HCT116 (cell line): ENCODE data around the gene CCDC9B.

Experiments
- CTCF ChIP-seq, 3 experiments: fragments of 200-600 bp in 1 of 3; sonication (generic) in 1 of 3; IDR thresholded peaks in 2 of 3; conservative IDR thresholded peaks in 1 of 3; 2 replicates each; pipeline ENCODE4 v1.5.1; 2012 to 2017; ENCODE audit warnings: low read depth in 2 of 3, low read length in 2 of 3, antibody characterized with exemption in 1 of 3, borderline replicate concordance in 1 of 3, control low read depth in 1 of 3, mild to moderate bottlenecking in 1 of 3, mixed read lengths in 1 of 3, mixed run types in 1 of 3, moderate library complexity in 1 of 3; ENCODE audit not compliant: insufficient read depth in 1 of 3
- EZH2 ChIP-seq: fragments of 200-600 bp; sonication (generic); IDR thresholded peaks from 2 replicates; pipeline ENCODE4 v1.6.1; 2017; ENCODE audit warnings: antibody characterized with exemption, mixed run types
- POLR2A ChIP-seq: IDR thresholded peaks from 2 replicates; pipeline ENCODE4 v1.7.0; 2011; ENCODE audit warnings: borderline replicate concordance; ENCODE audit not compliant: insufficient read depth, insufficient read length; ENCODE audit errors: extremely low read depth
- POLR2AphosphoS5 ChIP-seq: IDR thresholded peaks from 2 replicates; pipeline ENCODE4 v1.6.1; 2011; ENCODE audit warnings: mild to moderate bottlenecking, low read depth, low read length, moderate library complexity
- RAD21 ChIP-seq: IDR thresholded peaks from 2 replicates; pipeline ENCODE4 v1.6.1; 2012; ENCODE audit warnings: low read depth, mild to moderate bottlenecking
- REST ChIP-seq: IDR thresholded peaks from 2 replicates; pipeline ENCODE4 v1.6.1; 2012; ENCODE audit warnings: low read depth
- YY1 ChIP-seq: IDR thresholded peaks from 2 replicates; pipeline ENCODE4 v1.6.1; 2011; ENCODE audit warnings: low read length, low read depth, moderate library complexity, mild to moderate bottlenecking; ENCODE audit not compliant: insufficient replicate concordance; ENCODE audit errors: extremely low read depth
- TF ChIP-seq, protein P1 (sequence below): IDR thresholded peaks from 2 replicates; pipeline ENCODE4 v1.6.1; 2012

- TF ChIP-seq EZH2 (no peak), RAD21 (no peak), POLR2A (no peak), REST (no peak), CTCF (IDR thresholded peaks at IDR 0.05 in 2 of 3, conservative IDR thresholded peaks at IDR 0.05 in 1 of 3; ENCODE audit: borderline replicate concordance in 1 of 3, insufficient read depth in 1 of 3, low read depth in 2 of 3, low read length in 2 of 3) (no peak), POLR2AphosphoS5 (no peak), YY1 (no peak)
- TF ChIP-seq, protein P1, sequence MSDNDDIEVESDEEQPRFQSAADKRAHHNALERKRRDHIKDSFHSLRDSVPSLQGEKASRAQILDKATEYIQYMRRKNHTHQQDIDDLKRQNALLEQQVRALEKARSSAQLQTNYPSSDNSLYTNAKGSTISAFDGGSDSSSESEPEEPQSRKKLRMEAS: no peak
Observed at GRCh38 chr15:40305281-40305680, 35.5 kb downstream of the CCDC9B start.
